WI38 (cell line): ENCODE data around the gene INTS12.
"Not testable (repeated sequence)": the region's sequence is repeated elsewhere in the genome, so short reads cannot be mapped to it uniquely, and the experiment has no call there.

Source experiments
- H3K4me3 ChIP-seq: 2 replicates; pipeline ENCODE4 v1.5.1; 2011; ENCODE audit warnings: low read depth, mild to moderate bottlenecking, control low read depth, low read length
- CTCF ChIP-seq: IDR thresholded peaks from 2 replicates; pipeline ENCODE4 v1.5.1; 2012; ENCODE audit warnings: low read depth, mild to moderate bottlenecking, control low read depth, low read length

The INTS12 gene

GRCh38 chr4:105710012-105710600, 1.6 kb upstream of the INTS12 start:
- peak overlapping the region; percentile 94 for H3K4me3 ChIP-seq
- no peak for TF ChIP-seq CTCF

- H3K4me3 ChIP-seq, result peak overlapping the region; percentile 94
- TF ChIP-seq CTCF, result no peak
These were observed 577 bp upstream of the INTS12 start for GRCh38 chr4:105709081-105709450.

GRCh38 chr4:105707782-105708180, 708 bp downstream of the INTS12 start:
- TF ChIP-seq CTCF, result no peak
- H3K4me3 ChIP-seq, result peak overlapping the region; percentile 94

GRCh38 chr4:105698607-105699006, 9.9 kb downstream of the INTS12 start:
- no peak overlapping the region for H3K4me3 ChIP-seq
- no peak for TF ChIP-seq CTCF

GRCh38 chr4:105695832-105696231, 12.7 kb downstream of the INTS12 start:
- not testable (repeated sequence) for H3K4me3 ChIP-seq

GRCh38 chr4:105694812-105695211, 13.7 kb downstream of the INTS12 start:
- not testable (repeated sequence) for H3K4me3 ChIP-seq

- H3K4me3 ChIP-seq, result no peak overlapping the region
- TF ChIP-seq CTCF, result no peak
These were observed 21.9 kb downstream of the INTS12 start for GRCh38 chr4:105686571-105686970.

- no peak overlapping the region for H3K4me3 ChIP-seq
- TF ChIP-seq CTCF, result no peak
These were observed 25.5 kb downstream of the INTS12 start for GRCh38 chr4:105683038-105683437.
